Jurkat, Clone E6-1 (cell line): ENCODE measurements around the gene RAB2B.
"Not testable (repeated sequence)": the region's sequence is repeated elsewhere in the genome, so short reads cannot be mapped to it uniquely, and the experiment has no call there.

Source experiments
- DNase-seq: peaks from one replicate; pipeline ENCODE4 v3.0.0-alpha.2; 2011; ENCODE audit warnings: low read depth, low spot score
- H3K4me3 ChIP-seq: 2 replicates; pipeline ENCODE4 v1.5.1; 2011; ENCODE audit warnings: mild to moderate bottlenecking, low read length, control low read depth, moderate library complexity

The RAB2B gene

GRCh38 chr14:21496453-21496852, 19.7 kb upstream of the RAB2B start:
- DNase-seq: no peak
- no peak overlapping the region for H3K4me3 ChIP-seq

- no peak overlapping the region for H3K4me3 ChIP-seq
- no peak for DNase-seq
Measured at GRCh38 chr14:21494902-21495762, 18.4 kb upstream of the RAB2B start.

- no peak for DNase-seq
- H3K4me3 ChIP-seq: no peak overlapping the region
Measured at GRCh38 chr14:21486640-21487087, 9.9 kb upstream of the RAB2B start.

- no peak for DNase-seq
- peak overlapping the region; percentile 79 for H3K4me3 ChIP-seq
Measured at GRCh38 chr14:21476523-21476924, 235 bp downstream of the RAB2B start.

- H3K4me3 ChIP-seq: peak overlapping the region; percentile 79
- DNase-seq: no peak
Measured at GRCh38 chr14:21475767-21476522, 814 bp downstream of the RAB2B start.

- H3K4me3 ChIP-seq: no peak overlapping the region
- no peak for DNase-seq
Measured at GRCh38 chr14:21467616-21468015, 9.1 kb downstream of the RAB2B start.

GRCh38 chr14:21455912-21456667, 20.7 kb downstream of the RAB2B start, which contains the start of gene CHD8:
Gene CHD8, minus strand, starts transcription at chr14:21456123. Its CDS starts 24,480 bp downstream, at chr14:21431643.
- peak within 1 kb of the TSS; percentile 88 for H3K4me3 ChIP-seq
- DNase-seq: peak; percentile 100

- DNase-seq: no peak
- peak overlapping the region; percentile 88 for H3K4me3 ChIP-seq
Measured at GRCh38 chr14:21455592-21455911, 21.2 kb downstream of the RAB2B start.

- H3K4me3 ChIP-seq: peak overlapping the region; percentile 88
- DNase-seq: no peak
Measured at GRCh38 chr14:21454843-21455544, 21.8 kb downstream of the RAB2B start.

GRCh38 chr14:21449899-21450216, 26.9 kb downstream of the RAB2B start:
- DNase-seq: no peak
- H3K4me3 ChIP-seq: no peak overlapping the region

- H3K4me3 ChIP-seq, DNase-seq: not testable (repeated sequence)
Measured at GRCh38 chr14:21442657-21443056, 34.1 kb downstream of the RAB2B start.

- DNase-seq: no peak
- no peak overlapping the region for H3K4me3 ChIP-seq
Measured at GRCh38 chr14:21440859-21441258, 35.9 kb downstream of the RAB2B start.

GRCh38 chr14:21437063-21437901, 39.5 kb downstream of the RAB2B start:
- peak; percentile 98 for DNase-seq
- peak overlapping the region; percentile 88 for H3K4me3 ChIP-seq

- no peak for DNase-seq
- H3K4me3 ChIP-seq: peak overlapping the region; percentile 88
Measured at GRCh38 chr14:21436567-21437062, 40.1 kb downstream of the RAB2B start.

GRCh38 chr14:21431126-21431525, 45.6 kb downstream of the RAB2B start:
- no peak overlapping the region for H3K4me3 ChIP-seq
- DNase-seq: no peak

GRCh38 chr14:21428930-21429329, 47.8 kb downstream of the RAB2B start:
- no peak for DNase-seq
- H3K4me3 ChIP-seq: no peak overlapping the region

GRCh38 chr14:21426692-21427091, 50.1 kb downstream of the RAB2B start:
- DNase-seq: no peak
- H3K4me3 ChIP-seq: no peak overlapping the region

GRCh38 chr14:21419528-21419927, 57.2 kb downstream of the RAB2B start:
- no peak overlapping the region for H3K4me3 ChIP-seq
- DNase-seq: no peak
